Endodermal cell (in vitro differentiated cells): ENCODE data around the gene ELL. TPM values are rescaled to one million over a fixed set of nuclear protein-coding genes. Genes with fewer than 3 reads are reported as not detected.

Experiments used
- DNase-seq: peaks from one replicate; pipeline ENCODE4 v3.0.0-alpha.2; 2017
- H3K27ac ChIP-seq: 2 replicates; pipeline ENCODE4 v1.5.1; 2013; ENCODE audit warnings: mild to moderate bottlenecking, low read depth, low read length, moderate library complexity
- H3K27me3 ChIP-seq: 2 replicates; pipeline ENCODE4 v1.6.1; 2013; ENCODE audit warnings: mild to moderate bottlenecking, low read length, moderate library complexity; ENCODE audit not compliant: insufficient read depth, control insufficient read depth, poor library complexity, severe bottlenecking
- H3K36me3 ChIP-seq: 2 replicates; pipeline ENCODE4 v1.7.0; 2013; ENCODE audit warnings: mild to moderate bottlenecking, low read length, moderate library complexity; ENCODE audit not compliant: control insufficient read depth, insufficient read depth
- H3K4me1 ChIP-seq: one replicate; pipeline ENCODE4 v1.7.0; 2013; ENCODE audit warnings: low read length; ENCODE audit not compliant: control insufficient read depth, insufficient read depth
- H3K4me3 ChIP-seq: 2 replicates; pipeline ENCODE4 v1.5.1; 2013; ENCODE audit warnings: mild to moderate bottlenecking, low read length, moderate library complexity
- H3K9ac ChIP-seq: 2 replicates; pipeline ENCODE4 v1.6.1; 2013; ENCODE audit warnings: mild to moderate bottlenecking, low read length, moderate library complexity; ENCODE audit not compliant: poor library complexity, severe bottlenecking; ENCODE audit errors: extremely low read depth
- H3K9me3 ChIP-seq: 2 replicates; pipeline ENCODE4 v1.6.1; 2013; ENCODE audit warnings: mild to moderate bottlenecking, low read length, moderate library complexity; ENCODE audit not compliant: control insufficient read depth
- H3K27ac Mint-ChIP-seq: 2 replicates; pipeline ENCODE4 v1.8.0; 2020; ENCODE audit warnings: mixed read lengths
- H3K27me3 Mint-ChIP-seq: 2 replicates; pipeline ENCODE4 v1.8.0; 2021; ENCODE audit warnings: mild to moderate bottlenecking, mixed read lengths; ENCODE audit not compliant: insufficient read depth
- H3K36me3 Mint-ChIP-seq: 2 replicates; pipeline ENCODE4 v1.8.0; 2020; ENCODE audit warnings: low read depth, mixed read lengths
- H3K4me1 Mint-ChIP-seq: 2 replicates; pipeline ENCODE4 v1.8.0; 2020; ENCODE audit warnings: mixed read lengths
- H3K4me3 Mint-ChIP-seq: 2 replicates; pipeline ENCODE4 v1.8.0; 2020; ENCODE audit warnings: mild to moderate bottlenecking, moderate library complexity, mixed read lengths
- H3K9me3 Mint-ChIP-seq: 2 replicates; pipeline ENCODE4 v1.8.0; 2020; ENCODE audit warnings: mild to moderate bottlenecking, mixed read lengths
- WGBS, 2 experiments: methylation state at CpG; one replicate each; pipeline versions ENCODE4 v1.1.5 to v1.1.7; 2013; ENCODE audit warnings: missing lambda C conversion rate in 2 of 2, mixed read lengths in 1 of 2; ENCODE audit not compliant: insufficient coverage in 1 of 2, insufficient read length in 1 of 2; 5-methylcytosine and 5-hydroxymethylcytosine counted together
- total RNA-seq, 2 donors: library from RNA; stranded (reverse); fragmentation: NEBNext Ultra II Directional in 1 of 2; extraction: Animal tissue kit (Norgen Biotek cat#: 25700) in 1 of 2; gene quantifications; 2 replicates in 1 of 2; 3 replicates in 1 of 2; pipeline ENCODE4 v1.2.1, GENCODE V29; 2021
- TF ChIP-seq, protein P1 (sequence below): fragments of 200-600 bp; sonication (generic); conservative IDR thresholded peaks from 2 replicates; pipeline ENCODE4 v1.5.0; 2021; ENCODE audit warnings: antibody characterized with exemption, mild to moderate bottlenecking

The ELL gene
- total RNA-seq, 2 donors from 2014 or later: 10.9 to 15.4 TPM

DNA sequence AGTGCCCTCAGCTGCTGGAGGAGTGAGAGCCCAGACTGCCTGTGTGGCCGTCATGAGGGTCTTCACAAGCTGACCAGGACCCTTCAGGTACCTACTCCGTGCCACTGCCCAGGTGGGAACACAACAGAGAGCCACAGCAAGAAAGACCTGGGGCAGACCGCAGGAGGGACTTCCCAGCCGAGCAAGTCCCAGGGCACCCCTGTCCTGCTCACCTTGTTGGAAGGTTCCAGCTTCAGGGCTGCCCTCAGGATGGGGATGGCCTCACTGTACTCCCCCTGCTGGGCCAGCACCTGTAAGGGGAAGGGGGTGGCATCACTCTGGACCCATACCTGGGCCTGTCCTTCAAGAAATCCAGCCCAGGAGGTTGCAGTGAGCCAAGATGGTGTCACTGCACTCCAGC, 11.2 kb upstream of the ELL start:
- Histone ChIP-seq H3K9ac (no peak overlapping the region), H3K4me3 (no peak overlapping the region), H3K27me3 (no peaks in the 10 kb centered on the region), H3K9me3 (no peaks in the 10 kb centered on the region), H3K36me3 (peaks cover 37% of the 10 kb centered on the region), H3K4me1 (no peaks in the 10 kb centered on the region), H3K27ac (no peak overlapping the region)
- H3K27ac Mint-ChIP-seq: no peak overlapping the region
- H3K36me3 Mint-ChIP-seq: peaks cover 51% of the 10 kb centered on the region
- H3K4me1 Mint-ChIP-seq: no peaks in the 10 kb centered on the region
- DNase-seq: no peak
- no peaks in the 10 kb centered on the region for H3K27me3 Mint-ChIP-seq
- H3K9me3 Mint-ChIP-seq: no peaks in the 10 kb centered on the region
- TF ChIP-seq, protein P1, sequence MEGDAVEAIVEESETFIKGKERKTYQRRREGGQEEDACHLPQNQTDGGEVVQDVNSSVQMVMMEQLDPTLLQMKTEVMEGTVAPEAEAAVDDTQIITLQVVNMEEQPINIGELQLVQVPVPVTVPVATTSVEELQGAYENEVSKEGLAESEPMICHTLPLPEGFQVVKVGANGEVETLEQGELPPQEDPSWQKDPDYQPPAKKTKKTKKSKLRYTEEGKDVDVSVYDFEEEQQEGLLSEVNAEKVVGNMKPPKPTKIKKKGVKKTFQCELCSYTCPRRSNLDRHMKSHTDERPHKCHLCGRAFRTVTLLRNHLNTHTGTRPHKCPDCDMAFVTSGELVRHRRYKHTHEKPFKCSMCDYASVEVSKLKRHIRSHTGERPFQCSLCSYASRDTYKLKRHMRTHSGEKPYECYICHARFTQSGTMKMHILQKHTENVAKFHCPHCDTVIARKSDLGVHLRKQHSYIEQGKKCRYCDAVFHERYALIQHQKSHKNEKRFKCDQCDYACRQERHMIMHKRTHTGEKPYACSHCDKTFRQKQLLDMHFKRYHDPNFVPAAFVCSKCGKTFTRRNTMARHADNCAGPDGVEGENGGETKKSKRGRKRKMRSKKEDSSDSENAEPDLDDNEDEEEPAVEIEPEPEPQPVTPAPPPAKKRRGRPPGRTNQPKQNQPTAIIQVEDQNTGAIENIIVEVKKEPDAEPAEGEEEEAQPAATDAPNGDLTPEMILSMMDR: no peak
- no peak overlapping the region for H3K4me3 Mint-ChIP-seq
- 91 to 95% methylated on average over 3 to 4 of the region's 4 CpGs for WGBS, 2 experiments

GRCh38 chr19:18532168-18532890, 10.5 kb upstream of the ELL start:
- no peaks in the 10 kb centered on the region for H3K4me1 ChIP-seq
- Mint-ChIP-seq H3K27ac (no peak overlapping the region), H3K4me3 (no peak overlapping the region), H3K4me1 (no peaks in the 10 kb centered on the region), H3K36me3 (peaks cover 45% of the 10 kb centered on the region), H3K9me3 (no peaks in the 10 kb centered on the region), H3K27me3 (no peaks in the 10 kb centered on the region)
- H3K9ac ChIP-seq: no peak overlapping the region
- H3K27me3 ChIP-seq: no peaks in the 10 kb centered on the region
- no peak overlapping the region for H3K27ac ChIP-seq
- no peak for DNase-seq
- H3K4me3 ChIP-seq: no peak overlapping the region
- WGBS, 2 experiments: 95 to 97% methylated on average over 20 to 22 of the region's 22 CpGs
- H3K9me3 ChIP-seq: no peaks in the 10 kb centered on the region
- H3K36me3 ChIP-seq: peaks cover 32% of the 10 kb centered on the region
- TF ChIP-seq, protein P1: no peak

GRCh38 chr19:18531485-18531884, 9.6 kb upstream of the ELL start:
- WGBS, 2 experiments: 94 to 100% methylated on average over 2 to 8 of the region's 9 CpGs
- Mint-ChIP-seq H3K4me1 (no peaks in the 10 kb centered on the region), H3K27me3 (no peaks in the 10 kb centered on the region), H3K36me3 (peaks cover 36% of the 10 kb centered on the region), H3K4me3 (no peak overlapping the region), H3K27ac (no peak overlapping the region), H3K9me3 (no peaks in the 10 kb centered on the region)
- no peak overlapping the region for H3K4me3 ChIP-seq
- no peaks in the 10 kb centered on the region for H3K27me3 ChIP-seq
- H3K9me3 ChIP-seq: no peaks in the 10 kb centered on the region
- H3K9ac ChIP-seq: no peak overlapping the region
- no peak for DNase-seq
- TF ChIP-seq, protein P1: no peak
- H3K27ac ChIP-seq: no peak overlapping the region
- peaks cover 24% of the 10 kb centered on the region for H3K36me3 ChIP-seq
- H3K4me1 ChIP-seq: no peaks in the 10 kb centered on the region
